ENCODE measurements around the gene DEPP1. TPM values are rescaled to one million over a fixed set of nuclear protein-coding genes. Genes with fewer than 3 reads are reported as not detected.

The DEPP1 gene
- total RNA-seq, 4 donors from 2014 or later = 48.3 to 428 (median 103) TPM

GRCh38 chr10:44949127-44949802 lies 29.3 kb downstream of the DEPP1 start:
- Histone ChIP-seq H3K9me3 (peaks cover 0 to 5% (median 0%) of the 10 kb centered on the region in 3 donors), H3K27me3 (no peaks in the 10 kb centered on the region), H3K4me3 (no peak overlapping the region), H3K36me3 (peaks cover 0 to 5% of the 10 kb centered on the region in 2 donors), H3K4me1 (peaks cover 0 to 14% (median 4%) of the 10 kb centered on the region in 3 donors), H3K27ac (no peak overlapping the region)
- TF ChIP-seq POLR2AphosphoS5 (IDR thresholded peaks at IDR 0.05) (no peak), POLR2A (IDR thresholded peaks at IDR 0.05) (no peak), EP300 (IDR thresholded peaks at IDR 0.05) (no peak), CTCF (IDR thresholded peaks at IDR 0.05) (no peak)
- 63 to 88% methylated on average over 3 to 4 of the region's 5 CpGs for WGBS, 2 donors (ENCODE audit: low coverage in 1 of 2)
- no peak for ATAC-seq

GRCh38 chr10:44948642-44949041 lies 30.0 kb downstream of the DEPP1 start:
- H3K4me3 ChIP-seq = no peak overlapping the region
- no peaks in the 10 kb centered on the region for H3K27me3 ChIP-seq
- TF ChIP-seq POLR2A (IDR thresholded peaks at IDR 0.05) (no peak), CTCF (IDR thresholded peaks at IDR 0.05) (no peak), POLR2AphosphoS5 (IDR thresholded peaks at IDR 0.05) (no peak), EP300 (IDR thresholded peaks at IDR 0.05) (no peak)
- no peak overlapping the region for H3K27ac ChIP-seq
- peaks cover 0 to 5% of the 10 kb centered on the region in 2 donors for H3K36me3 ChIP-seq
- WGBS, 2 donors (ENCODE audit: low coverage in 1 of 2) = 86% methylated on average over 1 of the region's 1 CpG; no CpG with 5 or more reads in 1 of the 2 donors
- ATAC-seq = no peak
- peaks cover 0 to 10% (median 0%) of the 10 kb centered on the region in 3 donors for H3K9me3 ChIP-seq
- peaks cover 0 to 14% (median 4%) of the 10 kb centered on the region in 3 donors for H3K4me1 ChIP-seq

- H3K4me1 ChIP-seq = peaks cover 0 to 14% (median 0%) of the 10 kb centered on the region in 3 donors
- WGBS, 2 donors (ENCODE audit: low coverage in 1 of 2) = 73 to 83% methylated on average over 5 of the region's 6 CpGs
- no peaks in the 10 kb centered on the region for H3K27me3 ChIP-seq
- H3K4me3 ChIP-seq = no peak overlapping the region
- TF ChIP-seq POLR2AphosphoS5 (IDR thresholded peaks at IDR 0.05) (no peak), CTCF (IDR thresholded peaks at IDR 0.05) (no peak), POLR2A (IDR thresholded peaks at IDR 0.05) (no peak), EP300 (IDR thresholded peaks at IDR 0.05) (no peak)
- H3K9me3 ChIP-seq = peaks cover 0 to 10% (median 0%) of the 10 kb centered on the region in 3 donors
- H3K27ac ChIP-seq = no peak overlapping the region
- no peak for ATAC-seq
- peaks cover 0 to under 1% of the 10 kb centered on the region in 2 donors for H3K36me3 ChIP-seq
Observed at GRCh38 chr10:44947371-44948152, 31.0 kb downstream of the DEPP1 start.

GRCh38 chr10:44946205-44946604 lies 32.4 kb downstream of the DEPP1 start:
- Histone ChIP-seq H3K9me3 (peaks cover 0 to 10% (median 0%) of the 10 kb centered on the region in 3 donors), H3K4me3 (no peak overlapping the region), H3K27me3 (no peaks in the 10 kb centered on the region), H3K4me1 (peaks cover 0 to 14% (median 0%) of the 10 kb centered on the region in 3 donors), H3K36me3 (no peaks in the 10 kb centered on the region), H3K27ac (peak overlapping the region in 1 of 4 donors; percentile 28)
- no peak for ATAC-seq
- TF ChIP-seq POLR2A (IDR thresholded peaks at IDR 0.05) = no peak
- TF ChIP-seq CTCF (IDR thresholded peaks at IDR 0.05) = no peak
- 27% methylated on average over 2 of the region's 2 CpGs; no CpG with 5 or more reads in 1 of the 2 donors for WGBS, 2 donors (ENCODE audit: low coverage in 1 of 2)
